Skeletal muscle satellite cell (primary cell): ENCODE measurements around the gene PGS1.

Experiments
- H3K27me3 ChIP-seq: 2 replicates; pipeline ENCODE4 v1.7.0; 2013; ENCODE audit warnings: low read length; ENCODE audit not compliant: control insufficient read depth, insufficient read depth
- H3K36me3 ChIP-seq: 2 replicates; pipeline ENCODE4 v1.7.0; 2013; ENCODE audit warnings: mild to moderate bottlenecking, control low read depth, low read length; ENCODE audit not compliant: insufficient read depth
- H3K4me1 ChIP-seq: 2 replicates; pipeline ENCODE4 v1.7.0; 2013; ENCODE audit warnings: low read length; ENCODE audit not compliant: control insufficient read depth, insufficient read depth
- H3K4me2 ChIP-seq: 2 replicates; pipeline ENCODE4 v1.7.0; 2013; ENCODE audit warnings: mild to moderate bottlenecking, low read length
- H3K4me3 ChIP-seq: 2 replicates; pipeline ENCODE4 v1.7.0; 2013; ENCODE audit warnings: low read length
- H3K9ac ChIP-seq: 2 replicates; pipeline ENCODE4 v1.7.0; 2013; ENCODE audit warnings: mild to moderate bottlenecking, low read depth, low read length, moderate library complexity
- H3K9me3 ChIP-seq: replicated peaks from 2 replicates; pipeline ENCODE4 v1.7.0; 2013; ENCODE audit warnings: mild to moderate bottlenecking, control low read depth, low read length

Gene PGS1

GRCh38 chr17:78418326-78419026 is 40.0 kb downstream of the PGS1 start:
- Histone ChIP-seq H3K9me3 (no peaks in the 10 kb centered on the region), H3K4me2 (no peak overlapping the region), H3K4me3 (no peak overlapping the region), H3K4me1 (peaks cover 18% of the 10 kb centered on the region), H3K27me3 (no peaks in the 10 kb centered on the region), H3K9ac (no peak overlapping the region), H3K36me3 (peaks cover 48% of the 10 kb centered on the region)

GRCh38 chr17:78419970-78420815 is 41.7 kb downstream of the PGS1 start:
- Histone ChIP-seq H3K36me3 (peaks cover 49% of the 10 kb centered on the region), H3K4me1 (peaks cover 18% of the 10 kb centered on the region), H3K9ac (no peak overlapping the region), H3K27me3 (no peaks in the 10 kb centered on the region), H3K9me3 (no peaks in the 10 kb centered on the region), H3K4me2 (no peak overlapping the region), H3K4me3 (no peak overlapping the region)

- H3K27me3 ChIP-seq: no peaks in the 10 kb centered on the region
- peaks cover 55% of the 10 kb centered on the region for H3K36me3 ChIP-seq
- H3K4me1 ChIP-seq: peaks cover 14% of the 10 kb centered on the region
- no peaks in the 10 kb centered on the region for H3K9me3 ChIP-seq
- no peak overlapping the region for H3K9ac ChIP-seq
- H3K4me2 ChIP-seq: no peak overlapping the region
- no peak overlapping the region for H3K4me3 ChIP-seq
Measured at GRCh38 chr17:78421084-78421533, 42.7 kb downstream of the PGS1 start.

- Histone ChIP-seq H3K36me3 (peaks cover 61% of the 10 kb centered on the region), H3K9me3 (no peaks in the 10 kb centered on the region), H3K9ac (no peak overlapping the region), H3K4me3 (no peak overlapping the region), H3K4me2 (no peak overlapping the region), H3K27me3 (no peaks in the 10 kb centered on the region), H3K4me1 (peaks cover 8% of the 10 kb centered on the region)
Measured at GRCh38 chr17:78421534-78422266, 43.3 kb downstream of the PGS1 start.

- no peak overlapping the region for H3K9ac ChIP-seq
- no peaks in the 10 kb centered on the region for H3K27me3 ChIP-seq
- H3K9me3 ChIP-seq: no peaks in the 10 kb centered on the region
- peaks cover 62% of the 10 kb centered on the region for H3K36me3 ChIP-seq
- H3K4me1 ChIP-seq: peaks cover 3% of the 10 kb centered on the region
- H3K4me3 ChIP-seq: no peak overlapping the region
- H3K4me2 ChIP-seq: no peak overlapping the region
Measured at GRCh38 chr17:78422267-78422605, 43.8 kb downstream of the PGS1 start.

GRCh38 chr17:78422872-78423588 is 44.6 kb downstream of the PGS1 start:
- Histone ChIP-seq H3K9me3 (no peaks in the 10 kb centered on the region), H3K9ac (no peak overlapping the region), H3K4me2 (no peak overlapping the region), H3K36me3 (peaks cover 65% of the 10 kb centered on the region), H3K4me1 (peaks cover 3% of the 10 kb centered on the region), H3K27me3 (no peaks in the 10 kb centered on the region), H3K4me3 (no peak overlapping the region)

GRCh38 chr17:78423961-78424675 is 45.7 kb downstream of the PGS1 start:
- Histone ChIP-seq H3K4me1 (peaks cover 3% of the 10 kb centered on the region), H3K27me3 (no peaks in the 10 kb centered on the region), H3K36me3 (peaks cover 71% of the 10 kb centered on the region), H3K9me3 (no peaks in the 10 kb centered on the region), H3K9ac (no peak overlapping the region), H3K4me3 (no peak overlapping the region), H3K4me2 (no peak overlapping the region)

- peaks cover 3% of the 10 kb centered on the region for H3K4me1 ChIP-seq
- H3K9ac ChIP-seq: no peak overlapping the region
- no peak overlapping the region for H3K4me3 ChIP-seq
- H3K9me3 ChIP-seq: no peaks in the 10 kb centered on the region
- H3K36me3 ChIP-seq: peaks cover 68% of the 10 kb centered on the region
- no peaks in the 10 kb centered on the region for H3K27me3 ChIP-seq
- no peak overlapping the region for H3K4me2 ChIP-seq
Measured at GRCh38 chr17:78425429-78425828, 47.0 kb downstream of the PGS1 start.

GRCh38 chr17:78426293-78426879 is 47.9 kb downstream of the PGS1 start:
- peaks cover 3% of the 10 kb centered on the region for H3K4me1 ChIP-seq
- peaks cover 59% of the 10 kb centered on the region for H3K36me3 ChIP-seq
- H3K4me3 ChIP-seq: no peak overlapping the region

GRCh38 chr17:78427140-78427539 is 48.7 kb downstream of the PGS1 start:
- Histone ChIP-seq H3K36me3 (peaks cover 54% of the 10 kb centered on the region), H3K4me3 (no peak overlapping the region), H3K9me3 (no peaks in the 10 kb centered on the region), H3K9ac (no peak overlapping the region), H3K27me3 (no peaks in the 10 kb centered on the region), H3K4me1 (peaks cover 3% of the 10 kb centered on the region), H3K4me2 (no peak overlapping the region)

More at GRCh38 chr17:78426293-78426879, 47.9 kb downstream of the PGS1 start:
- H3K4me2 ChIP-seq: no peak overlapping the region
- no peaks in the 10 kb centered on the region for H3K9me3 ChIP-seq
- no peaks in the 10 kb centered on the region for H3K27me3 ChIP-seq
- H3K9ac ChIP-seq: no peak overlapping the region
